Skin of body (tissue), 1 donor: ENCODE data around the gene CABP1. TPM values are rescaled to one million over a fixed set of nuclear protein-coding genes. Genes with fewer than 3 reads are reported as not detected.

Source experiments
- total RNA-seq: library from RNA; depleted of rRNA; stranded (reverse); fragments of >200 nt; gene quantifications from one replicate; pipeline ENCODE4 v1.2.3, GENCODE V29; 2014

Gene CABP1
- total RNA-seq, 1 donor from 2014 or later: 1.3 TPM

Other genes with a start within 250 kb of the CABP1 start
- 242 TPM for gene COX6A1, start 202.5 kb upstream of the CABP1 start, total RNA-seq
- gene TRIAP1, start 194.2 kb upstream of the CABP1 start, total RNA-seq: 14.4 TPM
- gene GATC, start 194.2 kb upstream of the CABP1 start, total RNA-seq: 18.1 TPM
- 105 TPM for gene SRSF9, start 170.9 kb upstream of the CABP1 start, total RNA-seq
- gene DYNLL1, start 144.5 kb upstream of the CABP1 start, total RNA-seq: 226 TPM
- 30.5 TPM for gene COQ5, start 111.5 kb upstream of the CABP1 start, total RNA-seq
- gene RNF10, start 106.3 kb upstream of the CABP1 start, total RNA-seq: 127 TPM
- 15.1 TPM for gene POP5, start 59.2 kb upstream of the CABP1 start, total RNA-seq
- 53.9 TPM for gene MLEC, start 46.5 kb downstream of the CABP1 start, total RNA-seq
- 15.5 TPM for gene UNC119B, start 69.8 kb downstream of the CABP1 start, total RNA-seq
- gene ACADS, start 85.2 kb downstream of the CABP1 start, total RNA-seq: 12.3 TPM